CD4-positive, alpha-beta T cell treated with Interleukin-4 for 4 hours (primary cell): Measurements from ENCODE around the gene CX3CL1.
"Not testable (repeated sequence)": the region's sequence is repeated elsewhere in the genome, so short reads cannot be mapped to it uniquely, and the experiment has no call there.

ENCODE experiments used
- DNase-seq: peaks from one replicate; pipeline ENCODE4 v3.0.0-alpha.2; 2020

The CX3CL1 gene

DNA sequence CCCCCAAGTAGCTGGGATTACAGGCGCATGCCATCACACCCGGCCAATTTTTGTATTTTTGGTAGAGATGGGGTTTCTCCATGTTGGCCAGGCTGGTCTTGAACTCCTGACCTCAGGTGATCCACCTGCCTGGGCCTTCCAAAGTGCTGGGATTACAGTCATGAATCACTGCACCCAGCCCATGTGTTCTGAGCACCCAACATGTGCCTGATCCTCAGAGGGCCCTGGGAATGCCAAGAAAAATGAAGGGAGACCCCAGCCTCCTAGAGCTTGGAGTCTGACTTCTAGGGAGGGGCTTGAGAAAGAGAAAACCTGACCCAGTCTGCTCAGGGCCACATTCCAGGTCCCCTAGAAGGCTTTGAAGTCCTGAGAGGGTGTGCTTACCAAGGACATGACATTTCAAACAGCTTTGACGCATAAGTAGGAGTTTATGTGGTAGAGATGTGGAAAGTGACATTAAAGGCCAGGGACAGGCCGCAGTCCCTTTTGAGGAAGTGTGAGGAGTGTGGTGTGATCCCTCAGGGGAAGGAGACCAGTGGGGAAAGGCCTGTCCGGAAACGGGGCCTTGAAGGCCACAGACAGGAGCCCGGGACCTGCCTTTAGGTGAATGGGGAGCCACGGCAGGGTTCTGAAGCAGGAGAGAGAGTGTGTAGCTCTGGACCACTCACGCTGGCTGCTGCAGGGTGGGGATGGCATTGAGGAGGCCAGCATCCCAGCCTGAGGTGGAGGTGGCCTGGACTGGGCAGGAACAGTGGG, 14.8 kb upstream of the CX3CL1 start:
- no peak for DNase-seq

DNA sequence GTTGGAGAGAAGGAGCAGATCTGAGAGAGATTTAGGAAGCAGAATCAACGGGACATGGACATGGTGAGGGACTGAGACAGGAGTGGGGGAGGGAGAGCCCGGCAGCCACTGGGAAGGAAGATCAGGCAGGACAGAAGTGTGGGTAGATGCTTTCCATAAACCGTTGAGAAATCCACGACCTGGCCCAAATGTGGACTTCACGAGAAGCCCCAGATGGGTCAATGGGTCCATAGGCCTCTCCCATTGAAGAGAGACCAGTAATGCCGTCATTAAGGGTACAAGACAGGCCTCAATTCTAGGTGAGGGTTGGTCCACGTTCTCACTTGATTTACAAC, 14.2 kb upstream of the CX3CL1 start:
- DNase-seq = no peak

DNA sequence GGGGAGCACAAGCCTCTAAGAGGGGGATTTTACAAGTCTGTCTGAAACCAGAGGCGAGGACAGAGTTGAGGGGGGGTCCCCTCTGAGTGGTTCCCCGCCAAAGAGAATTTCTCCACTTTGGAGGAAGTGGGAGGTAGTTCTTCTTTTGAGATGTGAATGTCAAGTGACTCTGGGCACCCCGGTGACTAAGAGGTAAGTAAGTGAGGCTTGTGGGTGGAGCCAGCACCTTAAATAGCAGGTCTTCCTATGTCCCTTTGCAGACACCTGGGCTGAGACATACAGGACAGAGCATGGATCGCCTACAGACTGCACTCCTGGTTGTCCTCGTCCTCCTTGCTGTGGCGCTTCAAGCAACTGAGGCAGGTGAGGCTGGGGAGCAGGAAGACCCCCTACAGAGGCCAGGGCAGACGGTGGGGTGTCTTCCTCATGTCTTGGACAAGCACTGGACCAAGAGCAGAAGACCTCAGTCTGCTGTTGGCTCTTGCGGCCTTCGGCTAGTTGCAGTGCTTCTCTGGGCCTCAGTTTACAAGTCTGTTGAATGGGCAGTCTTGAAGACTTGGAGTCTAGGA, 13.7 kb upstream of the CX3CL1 start, which contains the start of gene CCL22:
Gene CCL22, plus strand, starts transcription at position 257 of the 569 bp plus-strand sequence. Its CDS starts 34 bp downstream, at position 291.
- no peak for DNase-seq

DNA sequence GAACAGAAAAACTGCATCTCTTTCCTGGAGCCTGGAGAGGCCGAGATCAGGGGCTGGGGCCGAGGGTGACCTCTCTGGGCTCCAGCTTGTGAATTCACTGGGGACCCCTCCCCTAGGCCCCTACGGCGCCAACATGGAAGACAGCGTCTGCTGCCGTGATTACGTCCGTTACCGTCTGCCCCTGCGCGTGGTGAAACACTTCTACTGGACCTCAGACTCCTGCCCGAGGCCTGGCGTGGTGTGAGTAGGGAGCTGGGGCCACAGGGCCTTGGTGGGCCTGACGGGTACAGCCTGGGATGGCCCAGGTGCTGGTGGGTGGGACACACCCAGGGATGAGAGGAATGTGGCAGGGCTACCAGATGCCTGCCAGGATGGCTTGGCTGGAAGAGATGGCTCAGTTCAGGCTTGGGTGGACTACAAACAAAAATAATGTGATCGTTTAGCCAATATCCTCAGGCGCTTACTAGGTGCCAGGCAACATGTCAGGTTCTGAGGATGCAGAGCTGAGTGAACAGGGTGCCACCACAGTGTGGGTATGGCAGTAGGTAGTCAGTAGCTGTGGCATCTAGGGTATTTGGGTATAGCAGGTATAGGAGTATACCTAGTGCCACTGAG, 11.9 kb upstream of the CX3CL1 start:
- no peak for DNase-seq

DNA sequence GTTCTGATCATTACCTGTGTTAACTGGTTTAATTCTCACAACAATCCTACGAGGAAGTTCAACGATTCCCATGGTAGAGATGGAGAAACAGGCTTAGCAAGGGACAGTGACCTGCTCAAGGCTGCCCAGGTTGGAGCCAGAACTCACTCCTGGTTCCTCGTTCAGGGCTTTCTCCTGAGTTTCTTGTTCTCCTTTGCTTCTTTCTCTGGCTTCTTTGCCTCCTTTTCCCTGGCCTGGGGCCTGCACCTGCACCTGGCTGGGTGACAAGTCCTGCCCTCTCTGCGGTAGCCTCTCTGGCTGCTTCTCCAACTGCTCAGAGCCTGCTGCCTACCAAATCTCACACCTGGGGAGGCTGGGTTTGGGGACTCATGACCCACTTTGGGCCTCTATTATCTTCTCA, 10.9 kb upstream of the CX3CL1 start:
- DNase-seq = no peak

DNA sequence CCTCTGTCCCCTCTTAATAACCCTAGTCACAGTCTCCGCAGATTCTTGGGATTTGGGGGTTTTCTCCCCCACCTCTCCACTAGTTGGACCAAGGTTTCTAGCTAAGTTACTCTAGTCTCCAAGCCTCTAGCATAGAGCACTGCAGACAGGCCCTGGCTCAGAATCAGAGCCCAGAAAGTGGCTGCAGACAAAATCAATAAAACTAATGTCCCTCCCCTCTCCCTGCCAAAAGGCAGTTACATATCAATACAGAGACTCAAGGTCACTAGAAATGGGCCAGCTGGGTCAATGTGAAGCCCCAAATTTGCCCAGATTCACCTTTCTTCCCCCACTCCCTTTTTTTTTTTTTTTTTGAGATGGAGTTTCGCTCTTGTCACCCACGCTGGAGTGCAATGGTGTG, 8.1 kb upstream of the CX3CL1 start:
- DNase-seq = no peak

DNA sequence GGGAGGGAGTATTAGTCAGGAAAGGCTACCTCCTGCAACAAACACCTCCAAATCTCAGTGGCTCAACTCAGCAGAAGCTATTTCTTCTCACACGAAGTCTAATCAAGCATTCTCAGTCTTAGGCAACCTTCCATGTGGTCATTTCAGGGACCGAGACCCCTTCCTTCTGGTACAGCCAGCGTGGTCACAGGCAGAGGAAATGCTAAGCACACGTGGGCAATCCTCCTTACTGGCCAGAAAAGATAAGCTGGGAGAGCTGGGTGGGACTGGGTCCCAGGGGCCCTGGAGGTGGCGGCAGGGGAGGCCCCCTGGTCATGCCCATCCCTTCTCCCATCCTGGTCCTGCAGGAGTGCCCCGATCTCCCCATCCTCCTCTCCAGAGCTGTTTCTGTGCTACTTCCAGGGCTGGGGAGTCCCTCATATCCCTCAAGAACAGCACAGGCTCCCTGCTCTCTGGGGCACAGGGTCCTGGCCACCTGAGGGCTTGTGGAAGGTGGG, 5.7 kb upstream of the CX3CL1 start:
- no peak for DNase-seq

DNA sequence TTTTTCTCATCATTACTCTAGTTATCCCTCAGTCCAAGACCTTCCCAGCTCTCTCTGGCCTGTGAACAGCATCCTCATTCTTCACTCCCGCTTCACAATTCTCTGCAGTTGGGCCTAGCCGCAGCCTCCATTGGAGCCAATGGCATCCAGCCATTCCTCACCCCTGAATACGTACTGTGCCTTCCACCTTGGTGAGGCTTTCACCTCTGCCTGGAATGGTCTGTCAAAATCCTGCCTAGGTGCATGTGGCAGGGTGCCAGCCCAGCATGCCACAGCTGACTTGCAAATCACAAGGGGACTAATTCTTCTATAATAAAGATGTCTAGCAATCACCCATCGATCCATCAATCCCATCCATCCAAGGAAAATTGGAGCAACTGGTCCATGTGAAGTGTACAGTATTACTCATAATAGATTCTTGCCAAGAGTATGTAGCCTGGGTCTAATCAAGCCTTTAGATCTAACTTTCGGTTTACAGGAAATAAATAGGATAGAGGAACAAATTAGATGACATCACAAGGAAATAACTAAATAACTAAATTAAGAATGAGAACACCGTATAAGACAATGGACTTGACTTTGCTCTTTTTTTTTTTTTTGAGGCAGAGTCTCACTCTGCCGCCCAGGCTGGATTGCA, 5.1 kb upstream of the CX3CL1 start:
- DNase-seq = no peak

DNA sequence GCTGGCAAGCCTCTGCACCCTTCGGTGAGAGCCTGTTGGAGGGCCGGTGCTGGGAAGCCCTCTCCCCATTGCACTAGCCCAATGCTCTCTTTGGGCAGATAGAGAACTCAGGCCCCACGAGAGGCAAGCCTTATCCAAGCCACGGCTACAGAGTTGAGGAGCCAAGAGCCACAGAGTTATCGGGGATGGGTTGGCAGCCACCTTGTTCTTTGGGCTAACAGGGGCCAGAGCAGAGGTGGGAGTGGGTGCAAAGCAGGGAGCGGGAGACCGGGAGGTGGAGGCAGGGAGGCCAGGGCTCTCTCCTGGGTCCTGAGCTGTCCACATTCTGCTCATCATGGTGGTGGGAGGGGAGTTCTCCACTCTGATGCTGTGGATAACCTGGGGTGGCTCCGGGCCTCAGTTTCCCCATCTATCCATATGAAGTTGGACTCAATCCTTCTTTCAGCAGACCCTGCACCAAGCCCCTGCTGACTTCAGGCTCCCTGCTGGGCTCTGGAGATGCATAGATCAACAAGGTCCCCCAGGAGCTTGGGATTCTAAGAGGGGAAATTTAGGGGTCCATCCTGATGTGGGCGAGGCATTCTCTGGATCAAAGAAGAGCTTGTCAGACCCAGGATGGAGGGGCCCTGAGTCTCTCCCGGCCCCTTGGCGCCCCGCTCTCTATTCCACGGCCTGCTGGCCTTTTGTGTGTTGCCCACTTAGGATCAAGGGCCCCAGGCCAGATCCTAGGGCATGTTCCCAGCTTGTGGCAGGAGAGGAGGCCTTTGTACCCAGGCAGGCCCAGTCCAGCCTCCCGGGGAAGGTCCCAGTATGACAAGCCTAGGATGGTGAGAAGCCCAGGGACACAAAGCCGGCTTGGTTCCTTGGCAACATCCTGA, 557 bp upstream of the CX3CL1 start:
- no peak for DNase-seq

DNA sequence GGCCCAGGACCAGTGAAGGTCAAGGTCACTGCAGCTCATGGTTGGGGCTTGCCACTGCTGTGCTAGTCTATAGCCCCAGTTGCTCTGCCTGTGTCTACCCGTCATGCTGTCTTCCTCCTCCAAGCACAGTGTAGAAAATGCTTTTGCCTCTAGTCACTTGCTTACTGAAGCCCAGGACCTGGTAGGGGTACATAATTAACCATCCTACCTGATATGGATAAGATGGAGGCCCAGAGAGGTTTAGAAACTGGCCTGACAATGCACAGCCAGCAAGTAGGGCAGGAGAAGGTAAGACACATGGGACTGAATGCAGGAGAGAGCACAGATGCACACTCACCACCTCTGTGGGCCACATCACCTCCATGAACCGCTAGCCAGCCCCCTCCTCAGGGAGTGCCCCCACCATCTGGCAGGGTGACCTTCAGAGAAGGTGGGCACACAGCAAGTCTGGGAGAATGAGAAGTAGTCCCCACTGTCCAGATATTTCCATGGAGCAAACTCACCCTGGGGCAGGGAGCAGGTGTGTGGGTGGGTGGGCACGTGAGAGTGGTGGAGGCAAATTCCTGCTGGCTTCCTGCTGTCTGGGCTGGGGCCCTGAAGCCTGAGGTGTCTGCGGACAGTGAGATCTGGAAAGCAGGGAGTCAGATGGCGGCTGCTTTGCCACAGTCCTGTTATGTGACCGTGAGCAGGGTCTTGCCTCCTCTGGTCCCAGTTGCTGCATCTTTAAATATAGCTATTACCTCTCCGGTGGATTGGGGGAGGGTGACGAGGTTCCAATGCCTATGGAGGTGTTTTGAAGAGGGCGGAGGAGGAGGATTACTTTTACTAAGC, 1.0 kb downstream of the CX3CL1 start:
- no peak for DNase-seq

DNA sequence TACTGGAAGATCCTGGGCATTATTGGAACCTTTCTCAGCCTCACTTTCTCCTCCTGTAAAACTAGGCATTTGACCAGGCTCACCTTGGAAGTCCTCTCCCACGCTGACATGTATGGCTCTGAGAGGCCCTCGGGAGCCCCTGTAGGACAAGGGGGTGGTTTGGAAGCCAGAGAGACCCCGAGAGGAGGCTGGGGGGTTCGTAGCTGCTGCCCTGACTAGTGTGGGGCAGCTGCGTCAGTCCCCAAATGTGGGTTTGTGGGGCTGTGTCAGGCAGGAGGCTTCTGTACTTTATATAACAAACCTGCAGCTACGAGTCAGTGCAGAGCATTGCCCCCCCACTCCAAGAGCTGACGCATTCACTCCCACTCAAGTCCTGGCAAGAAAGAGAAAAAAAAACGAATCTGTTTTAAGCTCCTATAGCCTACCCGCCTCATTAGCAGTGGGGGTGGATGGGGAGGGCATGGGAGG, 1.8 kb downstream of the CX3CL1 start:
- DNase-seq = no peak

DNA sequence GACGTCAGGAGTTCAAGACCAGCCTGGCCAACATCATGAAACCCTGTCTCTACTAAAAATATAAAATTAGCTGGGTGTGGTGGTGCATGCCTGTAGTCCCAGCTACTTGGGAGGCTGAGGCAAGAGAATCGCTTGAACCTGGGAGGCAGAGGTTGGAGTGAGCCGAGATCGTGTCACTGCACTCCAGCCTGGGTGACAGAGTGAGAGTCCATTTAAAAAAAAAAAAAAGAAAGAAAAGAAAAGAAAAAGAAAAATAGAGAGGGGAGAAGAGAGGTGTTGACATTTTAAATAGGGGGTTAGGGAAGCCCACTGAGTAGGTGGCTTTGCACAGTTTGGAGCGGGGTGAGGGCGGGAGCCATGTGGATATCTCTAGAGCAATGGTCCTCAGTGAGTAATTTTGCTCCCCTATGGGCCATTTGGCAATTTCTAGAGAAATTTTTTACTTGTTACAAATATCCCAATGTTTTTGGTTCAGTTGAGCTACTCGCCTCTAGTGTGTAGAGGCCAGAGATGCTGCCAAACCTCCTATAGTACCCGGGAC, 2.7 kb downstream of the CX3CL1 start:
- DNase-seq = not testable (repeated sequence)

DNA sequence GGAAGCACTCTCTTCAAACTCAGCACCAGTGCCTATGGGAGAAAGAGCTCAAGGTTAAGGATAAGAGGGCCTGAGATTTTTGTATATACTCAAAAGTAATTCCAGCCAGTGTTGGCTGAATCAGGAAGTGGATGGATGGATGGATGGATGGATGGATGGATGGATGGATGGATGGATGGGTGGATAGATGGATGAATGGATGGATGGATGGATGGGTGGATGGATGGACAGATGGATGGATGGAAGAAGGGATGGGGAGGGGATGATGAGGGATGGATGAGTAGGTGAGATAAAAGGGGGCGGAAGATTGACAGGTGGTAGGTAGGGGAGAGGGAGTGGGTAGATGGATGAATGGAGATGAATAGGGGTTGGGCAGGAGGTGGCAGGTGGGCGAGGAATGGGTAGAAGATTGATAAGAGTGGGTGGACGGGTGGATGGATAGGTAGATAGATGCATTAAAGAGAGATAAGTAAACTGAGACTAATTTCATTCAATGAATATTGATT, 4.1 kb downstream of the CX3CL1 start:
- no peak for DNase-seq

DNA sequence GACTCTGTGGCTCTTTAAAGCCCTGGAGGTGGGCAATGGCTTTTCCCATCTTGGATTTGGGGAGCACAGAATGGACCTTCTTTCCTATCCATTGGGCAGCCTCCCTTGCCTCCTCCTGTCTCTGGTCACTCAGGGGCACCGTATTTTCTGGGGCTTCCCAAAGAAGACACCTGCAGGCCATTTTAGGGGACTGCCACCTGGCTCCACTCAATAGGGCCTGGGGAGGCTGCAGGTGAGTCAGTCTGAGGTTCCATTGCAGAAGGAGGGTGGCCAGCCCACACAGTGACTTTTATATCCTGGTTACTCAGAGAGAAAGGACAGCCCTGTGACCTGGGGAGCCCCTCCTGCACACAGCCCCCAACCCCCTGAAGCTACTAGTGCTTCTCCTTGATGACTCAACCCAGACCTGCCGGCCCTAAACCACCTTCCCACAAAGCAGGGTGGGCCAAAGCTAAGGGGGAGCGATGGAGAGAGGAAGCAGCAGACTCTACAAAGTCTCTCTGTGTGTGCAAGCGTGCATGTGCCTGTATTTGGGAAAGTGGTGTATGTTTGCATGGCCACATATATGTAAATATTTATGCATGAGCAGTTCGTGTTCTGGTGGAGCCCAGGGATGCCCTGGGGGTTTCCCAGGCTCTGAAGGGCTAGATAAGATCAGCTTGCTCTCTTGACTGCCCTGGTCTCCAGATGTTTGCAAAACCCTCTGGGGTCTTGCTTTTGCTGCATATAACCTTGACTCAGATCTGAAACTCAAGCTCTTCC, 5.0 kb downstream of the CX3CL1 start:
- no peak for DNase-seq

DNA sequence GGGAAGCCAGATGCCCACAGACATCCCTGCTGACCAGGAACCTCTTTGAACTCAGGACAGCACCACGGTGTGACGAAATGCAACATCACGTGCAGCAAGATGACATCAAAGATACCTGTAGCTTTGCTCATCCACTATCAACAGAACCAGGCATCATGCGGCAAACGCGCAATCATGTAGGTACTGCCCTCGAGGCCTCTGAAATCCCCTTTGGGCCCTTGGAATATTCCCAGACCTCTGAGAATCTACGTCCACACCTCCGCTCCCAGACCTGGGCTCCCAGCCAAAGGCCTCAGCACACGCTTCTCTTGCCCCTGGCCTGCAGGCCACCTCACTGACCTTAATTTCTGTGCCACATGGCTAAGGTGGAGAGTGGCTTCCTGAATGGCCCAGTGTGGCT, 7.3 kb downstream of the CX3CL1 start:
- DNase-seq = no peak

DNA sequence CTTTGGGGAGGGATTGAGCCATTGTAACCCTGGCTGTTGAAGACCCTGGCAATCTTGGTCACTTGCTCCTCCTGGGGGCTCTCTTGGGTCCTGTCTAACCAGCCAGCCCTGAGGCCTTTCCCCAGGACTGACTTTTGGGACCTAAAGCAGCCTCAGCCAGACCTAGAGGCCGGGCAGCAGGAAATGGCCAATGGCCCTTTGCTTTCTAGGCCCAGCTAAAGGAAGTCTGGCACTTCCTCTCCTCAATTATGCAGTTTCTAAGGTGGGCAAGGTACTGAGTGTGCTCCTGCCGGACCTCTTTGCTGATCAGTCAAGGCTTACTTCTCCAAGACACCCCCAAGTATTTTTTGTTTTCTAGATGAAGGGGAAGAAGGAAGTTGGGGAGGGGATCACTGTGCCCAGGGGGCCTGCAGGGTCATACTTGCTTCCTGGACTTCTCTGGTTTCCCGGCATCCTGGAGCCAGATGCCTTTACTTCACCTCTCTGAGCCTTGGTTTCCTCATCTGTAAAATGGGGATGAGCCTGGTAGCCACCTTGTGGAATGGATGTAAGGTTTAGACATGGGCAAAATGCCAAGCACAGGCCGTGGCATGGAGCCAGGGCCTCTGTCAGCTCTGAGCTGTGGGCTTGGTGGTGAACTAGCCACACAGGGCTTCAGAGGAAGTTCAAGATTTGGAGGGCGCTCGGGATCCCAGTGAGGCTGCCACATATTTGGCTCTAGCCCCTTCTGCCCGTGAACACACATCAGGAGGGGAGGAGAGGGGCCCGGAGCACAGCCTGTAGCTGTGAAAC, 8.6 kb downstream of the CX3CL1 start:
- DNase-seq = no peak

DNA sequence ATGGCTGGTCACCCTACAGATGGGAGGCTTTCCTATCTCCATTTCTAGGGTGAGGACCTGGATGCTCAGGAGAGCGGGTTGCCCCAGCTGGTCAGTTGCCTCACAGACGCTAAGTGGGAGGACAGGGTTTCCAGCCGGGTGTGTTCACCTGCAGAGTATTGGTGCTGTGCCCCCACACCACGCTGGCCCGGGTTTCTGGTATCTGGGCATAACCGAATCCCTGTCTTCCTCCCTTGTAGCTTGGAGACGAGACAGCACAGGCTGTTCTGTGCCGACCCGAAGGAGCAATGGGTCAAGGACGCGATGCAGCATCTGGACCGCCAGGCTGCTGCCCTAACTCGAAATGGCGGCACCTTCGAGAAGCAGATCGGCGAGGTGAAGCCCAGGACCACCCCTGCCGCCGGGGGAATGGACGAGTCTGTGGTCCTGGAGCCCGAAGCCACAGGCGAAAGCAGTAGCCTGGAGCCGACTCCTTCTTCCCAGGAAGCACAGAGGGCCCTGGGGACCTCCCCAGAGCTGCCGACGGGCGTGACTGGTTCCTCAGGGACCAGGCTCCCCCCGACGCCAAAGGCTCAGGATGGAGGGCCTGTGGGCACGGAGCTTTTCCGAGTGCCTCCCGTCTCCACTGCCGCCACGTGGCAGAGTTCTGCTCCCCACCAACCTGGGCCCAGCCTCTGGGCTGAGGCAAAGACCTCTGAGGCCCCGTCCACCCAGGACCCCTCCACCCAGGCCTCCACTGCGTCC, 9.7 kb downstream of the CX3CL1 start:
- no peak for DNase-seq

DNA sequence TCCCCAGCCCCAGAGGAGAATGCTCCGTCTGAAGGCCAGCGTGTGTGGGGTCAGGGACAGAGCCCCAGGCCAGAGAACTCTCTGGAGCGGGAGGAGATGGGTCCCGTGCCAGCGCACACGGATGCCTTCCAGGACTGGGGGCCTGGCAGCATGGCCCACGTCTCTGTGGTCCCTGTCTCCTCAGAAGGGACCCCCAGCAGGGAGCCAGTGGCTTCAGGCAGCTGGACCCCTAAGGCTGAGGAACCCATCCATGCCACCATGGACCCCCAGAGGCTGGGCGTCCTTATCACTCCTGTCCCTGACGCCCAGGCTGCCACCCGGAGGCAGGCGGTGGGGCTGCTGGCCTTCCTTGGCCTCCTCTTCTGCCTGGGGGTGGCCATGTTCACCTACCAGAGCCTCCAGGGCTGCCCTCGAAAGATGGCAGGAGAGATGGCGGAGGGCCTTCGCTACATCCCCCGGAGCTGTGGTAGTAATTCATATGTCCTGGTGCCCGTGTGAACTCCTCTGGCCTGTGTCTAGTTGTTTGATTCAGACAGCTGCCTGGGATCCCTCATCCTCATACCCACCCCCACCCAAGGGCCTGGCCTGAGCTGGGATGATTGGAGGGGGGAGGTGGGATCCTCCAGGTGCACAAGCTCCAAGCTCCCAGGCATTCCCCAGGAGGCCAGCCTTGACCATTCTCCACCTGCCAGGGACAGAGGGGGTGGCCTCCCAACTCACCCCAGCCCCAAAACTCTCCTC, 10.4 kb downstream of the CX3CL1 start:
- DNase-seq = no peak
